C1 segment of cervical spinal cord (tissue), 14 donors: ENCODE results near the gene DEFB131A.
"Not testable (repeated sequence)": the region's sequence is repeated elsewhere in the genome, so short reads cannot be mapped to it uniquely, and the experiment has no call there.

Experiments used
- DNase-seq, 14 donors: peaks; one replicate each; lab custom pipeline; 2025; lab: John Stamatoyannopoulos, UW

DEFB131A gene, protein sequence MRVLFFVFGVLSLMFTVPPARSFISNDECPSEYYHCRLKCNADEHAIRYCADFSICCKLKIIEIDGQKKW

DNA sequence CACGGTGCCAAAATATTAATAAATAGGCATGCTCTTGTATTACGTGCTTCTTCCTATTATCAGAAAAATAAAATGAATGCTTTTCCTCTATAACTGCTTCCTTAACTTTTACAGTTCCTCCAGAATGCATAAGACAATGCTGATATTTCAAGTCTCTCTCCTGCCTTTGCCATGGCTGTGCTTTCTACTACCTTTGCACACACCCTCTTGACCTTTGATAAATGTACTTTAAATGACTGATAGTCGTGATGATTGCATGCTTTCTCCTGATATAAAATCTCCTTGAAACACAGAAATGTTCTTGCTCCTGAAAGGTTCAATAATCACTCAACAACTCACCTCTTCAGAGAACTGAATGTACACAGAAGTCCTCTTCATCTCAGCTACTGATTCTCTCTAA is at the start of gene DEFB131A:
Gene DEFB131A (plus strand): TSS at position 301 of the 400 bp plus-strand sequence. CDS start 120 bp downstream, outside the sequence.
- DNase-seq, result not testable (repeated sequence)

DNA sequence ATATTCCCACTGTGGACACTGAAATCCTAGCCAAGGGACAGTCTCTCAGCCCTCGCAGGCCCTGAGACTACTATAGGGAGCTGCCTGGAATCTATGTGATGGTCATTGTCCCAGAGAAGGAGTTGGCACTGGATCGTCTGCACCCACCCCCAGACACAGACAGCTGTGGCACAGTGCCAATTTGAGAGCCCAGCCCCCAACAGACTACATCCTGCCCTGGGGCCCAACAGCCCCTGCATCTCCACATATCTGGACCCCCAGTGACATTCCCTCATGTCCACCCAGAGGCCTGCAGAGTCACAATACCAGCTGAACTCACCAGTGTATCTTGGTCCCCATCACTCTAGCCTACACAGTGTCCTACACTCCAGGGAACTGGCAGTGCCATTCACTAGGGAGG is 38.4 kb upstream of the DEFB131A start:
- not testable (repeated sequence) for DNase-seq

DNA sequence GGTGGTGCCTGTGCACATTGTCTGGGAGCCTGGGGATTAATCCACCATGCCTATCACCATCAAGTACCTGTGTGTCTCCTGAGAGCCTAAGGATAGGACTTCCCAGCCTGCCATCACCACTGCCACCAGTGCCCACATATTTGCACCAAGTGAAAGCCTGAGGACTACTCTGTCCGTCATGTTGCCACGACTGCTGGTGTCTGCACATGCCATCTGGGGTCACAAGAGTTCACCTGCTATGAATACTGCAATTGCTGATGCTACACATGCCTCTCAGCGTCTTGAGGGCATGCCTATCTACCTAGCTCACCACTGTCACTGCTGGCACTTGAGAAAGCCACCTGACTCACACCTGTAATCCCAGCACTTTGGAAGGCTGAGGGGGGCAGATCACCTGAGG is 37.7 kb upstream of the DEFB131A start:
- not testable (repeated sequence) for DNase-seq

DNA sequence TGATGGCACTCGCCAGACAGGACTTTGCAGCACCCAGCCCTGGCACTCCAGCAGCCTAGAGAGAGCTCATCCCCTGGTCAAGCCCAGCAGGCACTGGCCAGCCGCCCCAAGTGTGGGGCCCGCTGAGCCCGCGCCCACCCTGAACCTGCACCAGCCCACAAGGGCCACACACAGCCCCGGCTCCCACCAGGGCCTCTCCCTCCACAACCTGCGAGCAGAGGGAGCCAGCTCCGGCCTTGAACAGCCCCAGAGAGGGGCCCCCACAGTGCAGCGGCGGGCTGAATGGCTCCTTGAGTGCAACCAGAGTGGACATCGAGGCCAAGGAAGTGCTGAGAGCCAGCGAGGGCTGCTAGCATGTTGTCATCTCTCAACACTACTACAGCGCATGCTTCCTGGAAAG is 34.4 kb upstream of the DEFB131A start:
- no peak for DNase-seq

DNA sequence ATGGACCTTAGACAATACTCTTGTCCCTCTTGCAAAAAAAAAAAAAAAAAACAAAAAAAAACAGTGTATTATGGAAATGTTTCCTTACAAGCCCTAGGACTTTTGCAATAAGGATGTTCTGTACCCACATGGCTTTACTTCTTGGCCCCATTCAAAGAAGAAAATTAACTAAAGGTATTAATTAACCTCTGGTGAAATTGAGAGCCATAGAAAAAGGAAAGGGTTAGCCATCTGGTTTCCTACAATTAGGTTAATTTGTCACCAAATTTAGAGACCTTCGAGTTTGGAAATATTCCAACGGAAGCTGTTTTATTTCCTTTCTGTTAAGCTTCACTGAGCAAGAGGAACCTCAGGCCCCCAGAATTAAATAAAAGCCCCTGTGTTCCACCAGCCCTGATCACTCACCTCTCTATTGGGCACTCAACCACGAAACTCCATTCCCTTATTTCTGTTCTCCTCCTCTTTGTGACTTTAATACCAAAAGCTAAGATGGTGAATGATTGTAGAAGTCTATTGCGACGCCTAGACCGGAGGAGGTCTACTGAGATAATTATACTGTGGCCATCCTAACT is 22.2 kb upstream of the DEFB131A start:
- DNase-seq, result not testable (repeated sequence)

DNA sequence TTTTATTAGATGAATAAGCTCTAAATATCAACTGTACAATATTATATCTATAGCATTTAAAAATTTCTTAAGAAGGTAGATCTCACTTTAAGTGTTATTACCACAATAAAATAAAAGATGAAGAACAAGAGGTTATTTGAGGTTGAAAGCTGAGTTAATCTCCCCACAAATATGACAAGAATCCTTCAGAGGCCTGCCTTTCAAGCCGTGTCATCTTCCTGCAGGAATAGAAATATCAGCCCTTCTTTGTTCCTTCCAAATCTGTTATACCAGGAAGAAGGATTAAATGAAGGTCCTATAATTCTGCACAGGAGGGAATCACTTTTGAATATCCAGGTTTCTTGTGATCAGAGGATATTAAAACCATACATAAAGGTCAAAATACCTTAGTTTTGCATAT is 18.3 kb upstream of the DEFB131A start:
- DNase-seq, result not testable (repeated sequence)

DNA sequence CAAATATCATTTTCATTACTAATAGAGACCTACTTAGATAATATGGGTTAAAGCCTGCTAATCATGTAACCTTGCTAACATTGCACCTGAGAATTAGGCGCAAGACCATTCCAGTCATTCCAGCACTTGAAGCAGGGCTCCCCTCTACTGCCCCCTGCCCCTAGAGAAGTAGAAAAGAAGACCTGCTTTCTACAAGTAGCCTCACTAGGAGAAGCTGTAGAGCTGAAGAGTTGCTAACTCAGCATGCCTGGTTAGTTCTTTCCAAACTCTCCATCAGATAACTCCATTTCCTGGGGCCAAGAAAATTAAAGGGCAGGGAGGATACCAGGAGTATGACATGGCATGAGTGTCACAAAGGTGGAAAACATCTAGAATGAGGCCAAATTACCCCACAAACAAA is 14.2 kb upstream of the DEFB131A start:
- not testable (repeated sequence) for DNase-seq

DNA sequence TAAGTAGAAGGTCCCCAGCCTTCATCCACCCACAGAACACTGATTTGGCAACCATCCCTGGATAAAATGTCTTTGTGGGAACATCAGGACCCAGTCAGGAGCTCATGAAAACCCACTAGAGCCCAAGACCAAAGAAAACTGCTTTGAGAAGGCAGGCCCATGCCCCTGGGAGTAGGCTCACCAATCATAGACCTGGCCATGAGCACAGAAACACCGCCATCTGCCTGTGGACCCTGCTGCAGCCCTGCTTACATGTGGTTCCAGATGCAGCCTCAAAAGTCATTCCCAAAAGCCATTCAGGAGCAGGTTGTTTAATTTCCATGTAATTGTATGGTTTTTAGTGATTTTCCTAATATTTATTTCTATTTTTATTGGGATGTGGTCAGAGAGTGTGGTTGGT is 10.9 kb upstream of the DEFB131A start:
- not testable (repeated sequence) for DNase-seq

DNA sequence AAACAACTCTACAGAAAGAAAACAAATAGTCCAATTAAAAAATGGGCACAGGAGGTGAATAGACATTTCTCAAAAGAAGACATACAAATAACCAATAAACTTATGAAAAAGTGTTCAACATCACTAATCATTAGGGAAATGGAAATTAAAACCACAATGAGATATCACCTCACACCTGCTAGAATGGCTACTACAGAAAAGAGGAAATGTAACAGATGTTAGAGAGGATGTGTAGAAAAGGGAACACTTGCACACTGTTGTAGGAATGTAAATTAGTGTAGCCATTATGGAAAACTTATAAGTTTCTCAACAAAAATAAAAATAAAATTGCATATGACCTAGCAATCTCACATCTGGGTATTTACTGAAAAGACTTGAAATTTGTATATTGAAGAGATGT is 7.5 kb upstream of the DEFB131A start:
- not testable (repeated sequence) for DNase-seq

DNA sequence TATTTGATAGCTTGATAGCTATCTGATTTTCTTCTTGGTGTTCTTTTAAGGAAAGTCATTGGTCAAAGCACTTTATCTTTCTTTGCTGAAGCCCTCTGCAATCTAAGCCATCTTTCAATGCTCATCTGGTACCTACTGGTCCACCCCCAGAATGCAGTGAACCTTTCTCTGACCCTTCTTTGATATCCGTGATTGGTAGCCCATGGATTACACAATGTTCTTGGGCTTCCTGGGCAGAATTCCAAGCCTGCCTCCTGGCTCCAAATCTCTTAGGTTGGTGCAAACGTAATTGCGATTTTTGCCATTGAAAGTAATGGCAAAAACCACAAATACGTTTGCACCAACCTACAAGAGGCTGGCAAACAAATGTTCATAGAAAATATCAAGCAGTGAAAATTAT is 1.9 kb upstream of the DEFB131A start:
- DNase-seq, result not testable (repeated sequence)

DNA sequence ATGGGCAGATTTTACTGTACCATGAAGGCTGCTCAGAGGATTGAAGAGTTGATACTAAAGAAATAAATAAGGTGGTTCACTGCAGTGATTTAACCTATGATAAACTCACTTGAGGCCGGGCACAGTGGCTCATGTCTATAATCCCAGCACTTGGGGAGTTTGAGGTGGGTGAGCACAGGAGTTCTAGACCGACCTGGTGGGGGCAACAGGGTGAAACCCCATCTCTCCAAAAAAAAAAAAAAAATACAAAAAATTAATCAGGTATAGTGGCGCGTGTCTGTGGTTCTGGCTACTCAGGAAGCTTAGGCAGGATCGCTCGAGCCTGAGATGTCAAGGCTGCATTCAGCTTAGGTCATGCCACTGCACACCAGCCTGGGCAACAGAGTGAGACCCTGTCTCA is 467 bp downstream of the DEFB131A start:
- DNase-seq, result not testable (repeated sequence)

DNA sequence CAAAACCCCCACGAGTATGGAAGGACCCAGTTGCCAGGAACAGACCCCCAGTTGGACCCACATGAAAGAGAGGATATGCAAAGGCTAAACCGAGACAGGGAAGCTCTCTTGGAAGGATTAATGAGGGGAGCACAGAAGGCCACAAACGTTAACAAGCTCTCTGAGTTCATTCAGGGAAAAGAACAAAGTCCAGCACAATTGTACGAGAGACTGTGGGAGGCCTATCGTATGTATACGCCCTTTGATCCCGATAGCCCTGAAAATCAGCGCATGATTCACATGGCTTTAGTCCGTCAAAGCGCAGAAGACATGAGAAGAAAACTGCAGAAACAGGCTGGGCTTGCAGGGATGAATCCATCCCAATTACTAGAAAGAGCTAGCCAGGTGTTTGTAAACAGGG is 8.0 kb downstream of the DEFB131A start:
- not testable (repeated sequence) for DNase-seq

DNA sequence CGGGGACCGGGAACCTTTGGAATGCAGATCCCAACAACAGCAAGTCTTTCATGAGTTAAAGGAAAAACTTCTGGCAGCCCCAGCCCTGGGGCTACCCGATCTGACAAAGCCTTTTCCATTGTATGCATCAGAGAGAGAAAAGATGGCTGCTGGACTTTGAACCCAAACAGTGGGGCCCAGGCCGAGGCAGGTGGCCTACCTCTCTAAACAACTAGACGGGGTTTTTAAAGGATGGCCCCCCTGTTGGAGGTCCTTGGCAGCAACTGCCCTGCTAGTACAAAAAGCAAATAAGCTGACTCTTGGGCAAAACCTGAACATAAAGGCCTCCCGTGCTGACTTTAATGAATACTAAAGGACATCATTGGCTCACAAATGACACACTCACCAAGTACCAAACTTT is 10.1 kb downstream of the DEFB131A start:
- not testable (repeated sequence) for DNase-seq

DNA sequence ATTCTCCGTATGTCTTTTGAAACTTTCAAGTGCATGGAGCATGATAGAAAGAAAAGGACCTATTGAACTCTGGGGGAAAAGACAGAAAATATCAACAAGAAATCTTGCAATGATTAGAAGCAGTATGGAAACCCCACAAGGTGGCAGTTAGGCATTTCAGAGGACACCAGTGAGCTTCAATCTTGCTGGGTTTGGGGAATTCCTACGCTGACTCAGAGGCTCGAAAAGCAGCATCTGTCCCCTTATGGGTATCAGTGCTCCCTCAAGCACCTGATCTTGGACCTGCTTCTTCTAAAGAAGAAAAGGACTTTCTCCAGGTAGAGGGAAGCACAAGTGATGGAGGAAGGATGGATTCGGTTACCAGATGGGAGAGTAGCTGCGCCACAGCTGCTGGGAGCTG is 10.8 kb downstream of the DEFB131A start:
- not testable (repeated sequence) for DNase-seq

DNA sequence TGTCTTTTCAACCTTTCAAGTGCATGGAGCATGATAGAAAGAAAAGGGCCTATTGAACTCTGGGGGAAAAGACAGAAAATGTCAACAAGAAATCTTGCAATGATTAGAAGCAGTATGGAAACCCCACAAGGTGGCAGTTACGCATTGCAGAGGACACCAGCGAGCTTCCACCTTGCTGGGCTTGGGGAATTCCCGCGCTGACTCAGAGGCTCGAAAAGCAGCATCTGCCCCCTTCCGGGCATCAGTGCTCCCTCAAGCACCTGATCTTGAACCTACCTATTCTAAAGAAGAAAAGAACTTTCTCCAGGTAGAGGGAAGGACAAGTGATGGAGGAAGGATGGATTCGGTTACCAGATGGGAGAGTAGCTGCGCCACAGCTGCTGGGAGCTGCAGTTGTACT is 35.3 kb downstream of the DEFB131A start:
- not testable (repeated sequence) for DNase-seq

DNA sequence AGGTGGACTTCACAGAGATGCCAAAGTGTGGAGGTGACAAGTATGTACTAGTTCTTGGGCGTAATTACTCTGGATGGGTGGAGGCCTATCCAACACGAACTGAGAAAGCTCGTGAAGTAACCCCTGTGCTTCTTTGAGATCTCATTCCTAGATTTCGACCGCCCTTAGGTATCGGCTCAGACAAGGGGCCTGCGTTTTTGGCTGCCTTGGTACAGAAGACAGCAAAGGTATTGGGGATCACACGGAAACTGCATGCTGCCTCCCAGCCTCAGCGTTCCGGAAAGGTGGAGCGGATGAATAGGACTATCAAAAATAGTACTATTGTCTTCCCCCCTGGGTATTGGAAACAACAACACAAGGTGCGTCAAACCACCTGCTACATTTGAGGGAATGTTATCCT is 35.9 kb downstream of the DEFB131A start:
- not testable (repeated sequence) for DNase-seq

DNA sequence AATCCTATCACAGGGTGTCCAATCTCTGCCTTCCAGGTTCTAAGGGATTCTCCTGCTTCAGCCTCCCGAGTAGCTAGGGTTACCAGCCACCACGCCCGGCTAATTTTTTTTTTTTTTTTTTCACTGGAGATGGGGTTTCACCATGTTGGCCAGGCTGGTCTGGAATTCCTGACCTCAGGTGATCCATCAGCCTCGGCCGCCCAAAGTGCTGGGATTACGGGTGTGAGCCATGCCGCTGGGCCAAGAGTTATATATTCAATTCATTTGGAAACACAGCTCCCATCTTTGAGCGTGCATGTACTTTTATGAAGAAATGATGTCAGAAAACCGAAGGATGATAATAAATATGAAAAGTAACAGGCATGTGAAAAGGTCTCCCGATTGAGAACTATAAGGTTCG is 38.7 kb downstream of the DEFB131A start:
- not testable (repeated sequence) for DNase-seq

DNA sequence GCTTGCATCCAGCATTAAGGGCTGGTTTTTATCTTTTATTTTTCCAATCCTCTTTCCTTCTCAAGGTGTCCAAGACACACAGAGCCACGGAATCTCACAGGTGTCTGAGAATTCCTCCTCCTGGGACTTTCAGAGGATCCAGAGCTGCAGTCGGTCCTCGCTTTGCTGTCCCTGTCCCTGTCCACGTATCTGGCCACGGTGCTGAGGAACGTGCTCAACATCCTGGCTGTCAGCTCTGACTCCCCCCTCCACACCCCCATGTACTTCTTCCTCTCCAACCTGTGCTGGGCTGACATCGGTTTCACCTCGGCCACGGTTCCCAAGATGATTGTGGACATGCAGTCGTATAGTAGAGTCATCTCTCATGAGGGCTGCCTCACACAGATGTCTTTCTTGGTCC is 39.5 kb downstream of the DEFB131A start:
- not testable (repeated sequence) for DNase-seq

DNA sequence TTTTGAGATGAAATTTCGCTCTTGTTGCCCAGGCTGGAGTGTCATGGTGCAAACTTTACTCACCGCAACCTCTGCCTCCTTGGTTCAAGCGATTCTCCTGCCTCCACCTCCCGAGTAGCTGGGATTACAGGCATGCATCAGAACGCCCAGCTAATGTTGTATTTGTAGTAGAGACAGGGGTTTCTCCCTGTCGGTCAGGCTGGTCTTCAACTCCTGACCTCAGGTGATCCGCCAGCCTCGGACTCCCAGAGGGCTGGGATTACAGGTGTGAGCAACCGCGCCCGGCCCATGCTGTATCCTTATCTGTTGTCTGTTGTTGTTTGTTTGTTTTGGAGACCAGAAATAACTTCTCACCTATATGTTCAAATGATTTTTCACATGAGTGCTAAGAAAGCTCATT is 42.7 kb downstream of the DEFB131A start:
- DNase-seq, result not testable (repeated sequence)

DNA sequence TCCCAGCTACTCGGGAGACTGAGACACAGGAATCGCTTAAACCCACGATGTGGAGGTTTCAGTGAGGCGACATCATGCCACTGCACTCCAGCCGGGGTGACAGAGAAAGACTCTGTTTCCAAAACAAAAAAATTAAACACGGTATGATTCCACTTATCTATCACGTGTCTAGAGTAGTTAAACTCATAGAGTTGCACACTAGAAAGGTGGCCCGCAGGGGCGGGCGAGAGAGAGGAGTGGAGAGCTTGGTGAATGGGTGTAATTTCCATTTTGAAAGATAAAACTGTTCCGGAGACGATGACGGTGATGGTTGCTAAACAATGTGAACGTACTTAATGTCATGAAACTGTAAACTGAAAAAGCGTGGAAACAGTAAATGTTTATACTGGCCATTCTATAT is 44.6 kb downstream of the DEFB131A start:
- not testable (repeated sequence) for DNase-seq

DNA sequence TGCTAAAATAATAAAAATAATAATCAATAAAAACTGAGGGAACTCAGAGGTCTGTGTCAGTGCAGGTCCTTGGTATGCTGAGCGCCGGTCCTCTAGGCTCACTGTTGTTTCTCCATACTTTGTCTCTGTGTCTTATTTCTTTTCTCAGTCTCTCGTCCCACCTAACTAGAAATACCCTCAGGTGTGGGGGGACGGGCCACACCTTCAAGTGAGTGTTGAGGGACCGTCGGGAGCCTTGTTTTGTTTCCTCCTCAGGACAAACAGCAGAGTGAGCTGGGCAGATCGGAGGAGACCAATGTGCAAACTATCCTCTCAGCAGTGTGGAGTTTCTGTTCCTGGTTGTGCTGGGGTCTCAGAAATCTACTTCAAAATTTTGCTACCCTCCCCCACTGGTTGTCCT is 46.3 kb downstream of the DEFB131A start:
- not testable (repeated sequence) for DNase-seq

DNA sequence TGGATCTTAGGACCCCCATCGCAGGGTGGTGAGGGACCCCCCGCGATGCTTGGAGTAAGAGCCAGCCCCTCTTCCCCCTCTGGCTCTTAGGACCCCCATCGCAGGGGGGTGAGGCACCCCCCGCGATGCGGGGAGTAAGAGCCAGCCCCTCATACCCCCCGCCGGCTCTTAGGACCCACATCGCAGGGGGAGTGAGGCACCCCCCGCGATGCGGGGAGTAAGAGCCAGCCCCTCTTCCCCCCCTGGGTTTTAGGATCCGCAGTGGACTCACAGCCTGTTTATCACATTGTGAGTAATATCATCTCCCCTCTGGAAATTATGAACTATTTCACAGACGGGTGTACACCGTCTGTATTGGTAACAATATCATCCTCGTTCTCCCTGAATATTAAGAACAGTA is 46.8 kb downstream of the DEFB131A start:
- not testable (repeated sequence) for DNase-seq

DNA sequence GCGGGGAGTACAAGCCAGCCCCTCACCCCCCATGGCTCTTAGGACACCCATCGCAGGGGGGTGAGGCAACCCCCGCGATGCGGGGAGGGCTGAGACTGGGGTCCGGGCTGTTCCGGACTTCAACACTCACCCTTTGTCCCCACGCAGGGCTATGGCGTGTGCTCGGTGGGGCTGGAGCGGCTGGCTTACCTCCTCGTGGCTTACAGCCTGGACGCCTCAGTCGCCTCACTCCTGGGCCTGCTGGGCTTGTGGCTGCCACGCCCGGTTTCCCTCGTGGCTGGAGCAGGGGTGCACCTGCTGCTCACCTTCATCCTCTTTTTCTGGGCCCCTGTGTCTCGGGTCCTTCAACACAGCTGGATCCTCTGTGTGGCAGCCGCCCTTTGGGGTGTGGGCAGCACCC is 49.4 kb downstream of the DEFB131A start:
- DNase-seq, result not testable (repeated sequence)
